Measurements from ENCODE around the gene BMP2K.

Gene BMP2K

GRCh38 chr4:78764498-78764961, 11.6 kb upstream of the BMP2K start:
- no peak for DNase-seq (ENCODE audit: low spot score)

GRCh38 chr4:78765432-78766006, 10.6 kb upstream of the BMP2K start:
- DNase-seq (ENCODE audit: low spot score) = no peak

- no peak for DNase-seq (ENCODE audit: low spot score)
These were observed 10.1 kb upstream of the BMP2K start for GRCh38 chr4:78766026-78766425.

- DNase-seq (ENCODE audit: low spot score) = no peak
These were observed 9.5 kb upstream of the BMP2K start for GRCh38 chr4:78766650-78767049.

- DNase-seq (ENCODE audit: low spot score) = no peak
These were observed 8.8 kb upstream of the BMP2K start for GRCh38 chr4:78767350-78767749.

- DNase-seq (ENCODE audit: low spot score) = no peak
These were observed 7.5 kb upstream of the BMP2K start for GRCh38 chr4:78768452-78769180.

GRCh38 chr4:78770091-78770642, 6.0 kb upstream of the BMP2K start:
- DNase-seq (ENCODE audit: low spot score) = no peak

- no peak for DNase-seq (ENCODE audit: low spot score)
These were observed 3.5 kb upstream of the BMP2K start for GRCh38 chr4:78772526-78773091.

GRCh38 chr4:78774417-78774816, 1.7 kb upstream of the BMP2K start:
- DNase-seq (ENCODE audit: low spot score) = no peak

- peak; percentile 79 for DNase-seq (ENCODE audit: low spot score)
These were observed 659 bp upstream of the BMP2K start for GRCh38 chr4:78775303-78776078.

- peak; percentile 42 for DNase-seq (ENCODE audit: low spot score)
These were observed 802 bp downstream of the BMP2K start for GRCh38 chr4:78776729-78777575.

GRCh38 chr4:78777576-78777940, 1.4 kb downstream of the BMP2K start:
- no peak for DNase-seq (ENCODE audit: low spot score)

- no peak for DNase-seq (ENCODE audit: low spot score)
These were observed 2.4 kb downstream of the BMP2K start for GRCh38 chr4:78778530-78778929.

GRCh38 chr4:78779280-78779679, 3.1 kb downstream of the BMP2K start:
- no peak for DNase-seq (ENCODE audit: low spot score)

- no peak for DNase-seq (ENCODE audit: low spot score)
These were observed 3.9 kb downstream of the BMP2K start for GRCh38 chr4:78780093-78780492.

- no peak for DNase-seq (ENCODE audit: low spot score)
These were observed 5.0 kb downstream of the BMP2K start for GRCh38 chr4:78781139-78781538.

- DNase-seq (ENCODE audit: low spot score) = no peak
These were observed 5.8 kb downstream of the BMP2K start for GRCh38 chr4:78781924-78782323.

GRCh38 chr4:78784236-78784865, 8.2 kb downstream of the BMP2K start:
- no peak for DNase-seq (ENCODE audit: low spot score)

GRCh38 chr4:78787392-78788006, 11.3 kb downstream of the BMP2K start:
- no peak for DNase-seq (ENCODE audit: low spot score)

GRCh38 chr4:78788007-78788889, 12.1 kb downstream of the BMP2K start:
- no peak for DNase-seq (ENCODE audit: low spot score)

All from HuH-7 (cell line).